Ovary (tissue), 9 donors: ENCODE measurements around the gene NUBPL. TPM values are rescaled to one million over a fixed set of nuclear protein-coding genes. Genes with fewer than 3 reads are reported as not detected.

ENCODE experiments used
- DNase-seq, 5 donors: peaks; one replicate each; pipeline ENCODE4 v3.0.0-alpha.2; 2019 to 2020
- H3K27ac ChIP-seq, 2 donors: fragments of 200-600 bp; one replicate each; pipeline versions ENCODE4 v1.5.1 to v1.8.0; 2019 to 2022
- H3K27me3 ChIP-seq: fragments of 200-600 bp; one replicate; pipeline ENCODE4 v1.8.0; 2022
- H3K36me3 ChIP-seq: fragments of 200-600 bp; sonication (generic); one replicate; pipeline ENCODE4 v1.5.1; 2019
- H3K4me1 ChIP-seq: one replicate; pipeline ENCODE4 v1.8.1; 2013; ENCODE audit warnings: mild to moderate bottlenecking, moderate library complexity; ENCODE audit not compliant: insufficient read depth
- H3K4me3 ChIP-seq: fragments of 200-600 bp; sonication (generic); one replicate; pipeline ENCODE4 v1.5.1; 2017
- H3K9me3 ChIP-seq, 2 donors: fragments of 200-600 bp in 1 of 2; sonication (generic) in 1 of 2; one replicate each; pipeline versions ENCODE4 v1.5.1 to v1.8.1; 2013 to 2019; ENCODE audit warnings: mild to moderate bottlenecking in 1 of 2, moderate library complexity in 1 of 2
- EP300 ChIP-seq: sonication (generic); formaldehyde crosslinking; IDR thresholded peaks from one replicate; pipeline ENCODE4 v1.6.1; 2017; ENCODE audit warnings: antibody characterized with exemption
- POLR2A ChIP-seq: fragments of 450-650 bp; IDR thresholded peaks from one replicate; pipeline ENCODE4 v1.6.1; 2017; ENCODE audit warnings: antibody characterized with exemption, mild to moderate bottlenecking, moderate library complexity
- WGBS, 3 donors: extraction: QIAGEN DNeasy Blood & Tissue Kit in 1 of 3; methylation state at CpG; one replicate each; pipeline versions ENCODE4 v1.1.5 to v1.1.7; 2013 to 2017; 5-methylcytosine and 5-hydroxymethylcytosine counted together
- intact Hi-C, 4 donors: fragments of 100-400 bp; cut with DNase I; formaldehyde crosslinking; loops; one replicate each; pipeline versions ENCODE4 v1.11.0 to v1.15.1; 2022 to 2023
- polyA plus RNA-seq, 2 donors: library from polyadenylated mRNA; stranded (reverse); fragments of 200-250 nt in 1 of 2; fragments of 350-450 nt in 1 of 2; fragmentation: Illumina TruSeq in 1 of 2; extraction: RNeasy Lipid Tissue Mini Kit (QIAGEN cat#74804) in 1 of 2; gene quantifications; one replicate each; pipeline ENCODE4 v1.2.3, GENCODE V29; 2013 to 2014
- total RNA-seq, 7 donors: library from RNA; depleted of rRNA in 2 of 7; stranded (reverse); fragments of >200 nt in 2 of 7; fragmentation: NEBNext Ultra II Directional in 3 of 7; extraction: Animal tissue kit (Norgen Biotek cat#: 25700) in 3 of 7; gene quantifications; one replicate each; pipeline versions ENCODE4 v1.1.0 to v1.2.4, GENCODE V29; 2016 to 2023
- TF ChIP-seq, protein P1 (sequence below), 3 donors: fragments of 450-650 bp in 2 of 3; fragments of 200-600 bp in 1 of 3; IDR thresholded peaks; one replicate each; pipeline versions ENCODE4 v1.5.1 to v1.8.0; 2016 to 2022; ENCODE audit warnings: antibody characterized with exemption in 3 of 3, mild to moderate bottlenecking in 1 of 3
- donor health status: DM: no; HTN: no; CAD: no; lungs with moderate emphysema.
- donor health status: DM: no; HTN: no; CAD: no.
- donor health status: Bipolar disorder and iron deficiency.
- donor health status: DM: yes; HTN: yes; CAD: no.
- donor health status: DM: no; HTN: no; CAD: no.
- donor health status: DM: yes; HTN: yes; CAD: no.

NUBPL gene
- total and polyA plus RNA-seq, 9 donors: 5.8 to 17.6 (median 14.0) TPM

DNA sequence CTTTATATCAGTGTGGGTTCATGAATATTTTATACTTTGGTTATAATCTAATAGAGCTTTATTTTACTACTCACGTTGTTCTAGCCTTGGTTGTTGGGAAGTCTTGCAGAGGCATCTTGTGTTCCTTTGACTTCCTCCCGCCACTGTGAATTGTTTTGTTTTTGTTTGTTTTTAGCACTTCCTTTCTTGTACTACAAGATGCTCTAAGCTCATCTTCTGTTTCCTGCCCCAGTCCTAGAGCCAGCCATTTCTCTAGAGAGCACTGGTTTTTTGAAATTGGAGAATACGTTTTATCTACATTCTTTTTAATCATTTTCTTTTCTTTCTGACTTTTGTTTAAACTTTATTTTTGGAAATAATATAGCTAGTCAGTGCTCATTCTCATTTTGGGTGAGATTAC is 15.9 kb upstream of the NUBPL start:
- H3K4me3 ChIP-seq: no peak overlapping the region
- TF ChIP-seq, protein P1, sequence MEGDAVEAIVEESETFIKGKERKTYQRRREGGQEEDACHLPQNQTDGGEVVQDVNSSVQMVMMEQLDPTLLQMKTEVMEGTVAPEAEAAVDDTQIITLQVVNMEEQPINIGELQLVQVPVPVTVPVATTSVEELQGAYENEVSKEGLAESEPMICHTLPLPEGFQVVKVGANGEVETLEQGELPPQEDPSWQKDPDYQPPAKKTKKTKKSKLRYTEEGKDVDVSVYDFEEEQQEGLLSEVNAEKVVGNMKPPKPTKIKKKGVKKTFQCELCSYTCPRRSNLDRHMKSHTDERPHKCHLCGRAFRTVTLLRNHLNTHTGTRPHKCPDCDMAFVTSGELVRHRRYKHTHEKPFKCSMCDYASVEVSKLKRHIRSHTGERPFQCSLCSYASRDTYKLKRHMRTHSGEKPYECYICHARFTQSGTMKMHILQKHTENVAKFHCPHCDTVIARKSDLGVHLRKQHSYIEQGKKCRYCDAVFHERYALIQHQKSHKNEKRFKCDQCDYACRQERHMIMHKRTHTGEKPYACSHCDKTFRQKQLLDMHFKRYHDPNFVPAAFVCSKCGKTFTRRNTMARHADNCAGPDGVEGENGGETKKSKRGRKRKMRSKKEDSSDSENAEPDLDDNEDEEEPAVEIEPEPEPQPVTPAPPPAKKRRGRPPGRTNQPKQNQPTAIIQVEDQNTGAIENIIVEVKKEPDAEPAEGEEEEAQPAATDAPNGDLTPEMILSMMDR (IDR thresholded peaks at IDR 0.05): no peak
- TF ChIP-seq POLR2A (no peak), EP300 (no peak)
- WGBS, 3 donors: 8 to 16% (median 10%) methylated on average over 3 of the region's 3 CpGs
- intact Hi-C loops: no loop called here
- H3K36me3 ChIP-seq: no peaks in the 10 kb centered on the region
- DNase-seq: no peak
- H3K9me3 ChIP-seq: no peaks in the 10 kb centered on the region
- H3K27ac ChIP-seq: no peak overlapping the region
- H3K27me3 ChIP-seq: no peaks in the 10 kb centered on the region
- no peaks in the 10 kb centered on the region for H3K4me1 ChIP-seq

DNA sequence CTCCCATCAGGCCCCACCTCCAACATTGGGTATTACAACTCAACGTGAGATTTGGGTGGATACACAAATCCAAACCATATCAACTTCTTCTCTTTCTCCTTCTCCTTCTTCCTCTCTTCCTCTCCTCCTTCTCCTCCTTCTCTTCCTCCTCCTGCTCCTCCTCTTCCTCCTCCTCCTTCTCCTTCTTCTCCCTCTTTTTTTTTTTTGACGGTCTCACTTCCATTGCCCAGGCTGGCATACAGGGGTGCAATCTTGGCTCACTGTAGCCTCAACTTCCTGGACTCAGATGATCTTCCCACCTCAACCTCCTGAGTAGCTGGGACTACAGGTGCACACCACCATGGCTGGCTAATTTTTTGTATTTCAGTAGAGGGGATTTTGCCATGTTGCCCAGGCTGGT is 11.4 kb upstream of the NUBPL start:
- DNase-seq: no peak
- Histone ChIP-seq H3K4me3 (no peak overlapping the region), H3K4me1 (no peaks in the 10 kb centered on the region), H3K27me3 (no peaks in the 10 kb centered on the region), H3K36me3 (no peaks in the 10 kb centered on the region), H3K9me3 (no peaks in the 10 kb centered on the region), H3K27ac (no peak overlapping the region)
- intact Hi-C loops: no loop called here
- no peak for TF ChIP-seq POLR2A
- TF ChIP-seq, protein P1 (IDR thresholded peaks at IDR 0.05): no peak
- no peak for TF ChIP-seq EP300
- 78 to 88% (median 79%) methylated on average over 2 of the region's 2 CpGs for WGBS, 3 donors

- Histone ChIP-seq H3K27ac (no peak overlapping the region), H3K4me1 (no peaks in the 10 kb centered on the region), H3K27me3 (no peaks in the 10 kb centered on the region), H3K9me3 (no peaks in the 10 kb centered on the region), H3K4me3 (no peak overlapping the region), H3K36me3 (no peaks in the 10 kb centered on the region)
- WGBS, 3 donors: 78 to 86% (median 85%) methylated on average over 2 of the region's 2 CpGs
- no peak for DNase-seq
- intact Hi-C loops: no loop called here
- TF ChIP-seq EP300: no peak
- TF ChIP-seq POLR2A: no peak
- TF ChIP-seq, protein P1 (IDR thresholded peaks at IDR 0.05): no peak
These were observed 10.6 kb upstream of the NUBPL start for GRCh38 chr14:31550589-31550988.

DNA sequence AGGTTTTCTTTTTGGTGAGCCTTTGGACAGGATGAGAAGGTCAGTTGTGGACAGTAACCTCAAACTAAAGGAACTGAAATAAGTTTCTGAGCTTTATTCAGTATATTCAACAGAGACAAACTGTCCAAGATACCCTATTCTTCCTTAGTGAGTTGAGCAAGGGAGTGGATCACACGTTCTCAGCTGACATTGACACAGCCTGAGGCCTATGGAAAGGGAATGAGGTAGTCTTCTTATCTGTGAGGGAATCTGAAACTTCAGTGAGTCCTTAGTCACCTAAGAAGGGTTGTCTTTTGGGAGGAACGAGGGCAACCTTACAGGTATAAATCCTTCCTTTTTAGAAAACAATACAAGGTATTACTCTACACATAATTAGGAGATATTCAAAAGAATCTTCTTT is 5.0 kb upstream of the NUBPL start:
- DNase-seq: no peak
- no peaks in the 10 kb centered on the region for H3K4me1 ChIP-seq
- H3K27me3 ChIP-seq: no peaks in the 10 kb centered on the region
- H3K36me3 ChIP-seq: no peaks in the 10 kb centered on the region
- intact Hi-C loops: no loop called here
- WGBS, 3 donors: 60 to 76% (median 64%) methylated on average over 2 of the region's 2 CpGs
- no peaks in the 10 kb centered on the region for H3K9me3 ChIP-seq
- no peak overlapping the region for H3K4me3 ChIP-seq
- H3K27ac ChIP-seq: no peak overlapping the region
- TF ChIP-seq, protein P1 (IDR thresholded peaks at IDR 0.05): no peak
- TF ChIP-seq EP300: no peak
- TF ChIP-seq POLR2A: no peak

DNA sequence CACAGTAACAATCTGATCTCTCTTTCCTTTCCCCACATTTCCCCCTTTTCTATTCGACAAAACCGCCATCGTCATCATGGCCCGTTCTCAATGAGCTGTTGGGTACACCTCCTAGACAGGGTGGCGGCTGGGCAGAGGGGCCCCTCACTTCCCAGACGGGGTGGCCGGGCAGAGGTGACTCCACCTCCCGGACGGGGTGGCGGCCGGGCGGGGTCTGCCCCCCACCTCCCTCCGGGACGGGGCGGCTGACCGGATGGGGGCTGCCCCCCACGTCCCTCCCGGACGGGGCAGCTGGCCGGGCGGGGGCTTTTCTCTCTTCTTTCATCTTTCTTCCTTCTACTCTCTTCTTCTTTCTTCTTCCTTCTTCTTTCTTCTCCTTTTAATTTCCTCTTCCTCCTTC is 1.3 kb upstream of the NUBPL start:
- intact Hi-C loops: no loop called here

More for the DNA sequence above, 1.3 kb upstream of the NUBPL start:
- no peak overlapping the region for H3K27ac ChIP-seq
- DNase-seq: peak in 2 of 5 donors; percentile 19 to 23
- no peaks in the 10 kb centered on the region for H3K4me1 ChIP-seq
- no peaks in the 10 kb centered on the region for H3K36me3 ChIP-seq
- H3K4me3 ChIP-seq: no peak overlapping the region
- WGBS, 3 donors: 95 to 96% (median 95%) methylated on average over 21 of the region's 21 CpGs
- no peaks in the 10 kb centered on the region for H3K27me3 ChIP-seq
- TF ChIP-seq, protein P1 (IDR thresholded peaks at IDR 0.05): no peak
- TF ChIP-seq EP300 (no peak), POLR2A (no peak)
- H3K9me3 ChIP-seq: no peaks in the 10 kb centered on the region
